Activated CD8-positive, alpha-beta memory T cell treated with anti-CD3 and anti-CD28 coated beads, Interleukin-2, amount 50 U/mL, for 1 hour (primary cell): ENCODE results near the gene MBTPS1.

Experiments used
- DNase-seq: peaks from one replicate; pipeline ENCODE4 v3.0.0-alpha.2; 2020; ENCODE audit errors: extremely low read depth

MBTPS1 gene

DNA sequence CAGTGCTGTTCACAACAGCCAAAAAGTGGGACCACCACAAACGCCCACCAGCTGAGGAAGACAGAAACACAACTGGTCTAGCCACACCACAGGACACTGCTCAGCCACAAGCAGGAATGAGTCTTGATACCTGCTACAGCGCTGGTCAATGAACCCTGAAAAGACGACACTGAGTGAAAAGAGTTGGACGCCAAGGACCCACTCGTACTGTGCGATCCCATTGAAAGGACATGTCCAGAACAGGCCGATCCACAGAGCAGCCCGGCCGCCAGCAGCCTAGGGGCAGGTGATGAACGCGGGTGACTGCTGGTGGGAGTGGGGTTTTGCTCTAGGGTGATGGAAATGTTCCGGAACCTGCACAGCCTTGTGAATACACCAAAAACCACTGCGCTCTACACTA is 63.5 kb downstream of the MBTPS1 start:
- no peak for DNase-seq

DNA sequence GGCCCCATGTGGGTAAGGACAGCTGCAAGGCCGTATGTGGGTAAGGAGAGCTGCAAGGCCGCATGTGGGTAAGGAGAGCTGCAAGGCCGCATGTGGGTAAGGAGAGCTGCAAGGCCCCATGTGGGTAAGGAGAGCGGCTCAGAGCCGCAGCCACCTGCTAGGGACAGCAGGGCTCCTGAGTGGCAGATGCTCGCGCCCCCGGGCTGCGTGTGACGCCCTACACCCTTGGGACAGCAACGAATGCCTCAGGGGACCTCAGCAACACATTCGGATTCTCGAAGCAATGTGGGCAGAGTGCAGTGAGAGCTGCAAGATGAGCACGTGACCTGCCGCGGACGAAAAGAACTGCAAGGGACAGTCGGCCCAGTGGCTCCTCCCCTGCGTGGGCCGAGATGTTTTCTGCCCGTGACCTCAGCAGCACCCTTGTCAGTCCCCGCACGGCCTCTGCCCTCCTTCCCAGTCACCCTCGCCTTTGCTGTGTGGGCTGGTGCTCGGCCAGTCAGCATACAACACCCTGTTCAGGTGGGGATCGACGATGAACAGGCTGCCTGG is 64.6 kb downstream of the MBTPS1 start:
- DNase-seq = no peak

DNA sequence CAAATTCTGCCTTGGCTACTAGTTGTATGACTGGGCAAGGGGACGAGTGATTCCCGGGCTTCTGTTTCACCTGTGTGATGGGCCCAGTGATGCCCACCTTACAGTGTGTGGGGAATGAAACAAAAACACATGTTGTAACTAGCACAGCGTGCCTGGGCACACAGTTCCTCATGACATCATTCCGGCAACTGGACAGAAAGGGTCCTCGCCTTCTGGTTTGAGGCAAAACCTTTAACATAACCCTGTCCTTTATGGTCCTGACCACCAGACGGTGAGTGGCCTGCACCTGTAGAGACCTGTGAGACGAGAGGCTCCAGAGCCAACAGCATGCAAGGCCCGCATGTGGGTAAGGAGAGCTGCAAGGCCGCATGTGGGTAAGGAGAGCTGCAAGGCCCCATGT is 66.4 kb downstream of the MBTPS1 start:
- no peak for DNase-seq

DNA sequence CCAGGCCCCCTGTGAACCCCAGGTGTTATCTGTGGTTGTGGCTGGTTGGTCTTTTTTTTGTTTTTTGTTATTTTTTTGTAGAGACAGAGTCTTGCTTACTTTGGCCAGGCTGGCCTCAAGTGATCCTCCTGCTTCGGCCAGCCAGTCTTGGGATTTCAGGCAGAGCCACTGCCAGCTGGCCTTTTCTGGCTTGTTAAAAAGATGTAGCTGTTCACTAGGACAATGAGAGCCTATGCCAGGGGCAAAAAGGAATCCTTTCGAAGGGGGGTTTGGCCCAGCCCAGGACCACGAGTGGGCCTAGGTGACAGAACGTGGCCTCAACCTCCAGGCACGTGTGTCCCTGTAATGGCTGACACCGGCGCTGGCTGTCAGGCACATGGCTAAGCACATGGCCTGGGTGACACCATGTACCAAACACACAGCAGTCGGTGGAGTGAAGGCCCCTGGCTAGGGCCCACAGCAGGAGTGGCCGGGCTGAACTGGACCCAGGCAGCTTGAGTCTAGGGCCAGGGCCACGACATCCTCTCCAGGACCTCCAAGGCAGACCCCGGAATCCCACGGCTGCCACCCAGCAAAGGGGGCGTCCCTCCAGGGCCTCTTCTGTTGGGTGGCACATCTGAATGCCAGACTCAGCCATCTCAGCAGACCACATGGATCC is 67.2 kb downstream of the MBTPS1 start:
- DNase-seq = no peak

DNA sequence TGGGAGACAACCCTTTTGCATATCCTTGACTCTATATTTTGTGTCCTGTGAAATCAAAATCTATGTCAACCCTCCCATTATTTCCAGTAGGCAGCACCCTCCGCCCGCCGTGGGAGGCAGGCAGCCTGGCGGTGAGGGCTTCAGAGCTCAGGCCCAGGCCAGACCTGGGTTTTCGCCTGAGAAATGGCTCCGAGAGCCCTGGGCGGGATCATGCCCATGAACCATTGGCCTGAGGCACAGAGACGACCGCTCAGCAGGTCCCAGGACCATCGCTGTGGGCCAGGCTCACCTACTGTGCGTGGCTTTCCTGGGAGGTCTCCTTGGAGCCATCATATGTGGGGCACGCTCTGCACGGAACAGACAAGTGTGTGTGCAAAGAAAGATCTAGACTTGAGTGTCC is 67.9 kb downstream of the MBTPS1 start:
- DNase-seq = no peak

DNA sequence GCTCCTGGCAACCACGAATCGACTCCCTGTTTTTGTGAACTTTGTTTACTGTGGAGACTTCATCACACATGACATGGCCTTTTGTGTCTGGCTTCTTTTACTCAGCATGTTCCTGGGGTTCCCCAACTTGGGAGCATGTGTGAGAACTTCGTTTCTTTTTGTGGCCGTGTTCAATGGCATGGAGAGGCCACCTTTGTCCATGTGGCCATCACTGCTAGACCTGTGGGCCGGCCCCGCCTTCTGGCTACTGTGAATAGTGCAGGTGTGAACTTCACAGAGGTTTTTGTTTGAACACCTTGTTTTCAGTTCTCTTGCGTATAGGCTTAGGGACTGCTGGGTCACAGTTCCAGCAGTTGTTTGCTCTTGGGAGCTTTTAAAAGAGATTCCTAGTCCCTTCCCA is 68.5 kb downstream of the MBTPS1 start:
- no peak for DNase-seq

DNA sequence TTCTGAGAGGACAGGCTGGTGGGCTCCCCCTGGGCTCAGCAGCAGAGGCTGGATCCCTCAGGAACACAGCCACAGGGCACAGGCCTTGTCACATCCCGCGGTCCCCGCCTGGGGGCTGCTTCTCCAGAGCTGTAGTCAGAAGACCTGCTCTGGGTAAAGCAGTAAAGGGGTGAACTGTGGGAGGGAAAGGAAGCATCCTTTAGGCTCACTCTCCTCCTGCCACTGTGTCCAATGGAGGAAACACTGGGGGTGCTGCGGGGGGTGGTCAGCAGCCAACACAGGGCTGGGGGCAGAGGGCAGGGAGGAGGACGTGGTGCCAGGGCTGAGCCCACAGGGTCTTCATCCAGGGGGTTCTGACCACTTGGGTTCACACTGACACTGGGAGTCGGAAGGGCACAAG is 69.1 kb downstream of the MBTPS1 start:
- DNase-seq = no peak

DNA sequence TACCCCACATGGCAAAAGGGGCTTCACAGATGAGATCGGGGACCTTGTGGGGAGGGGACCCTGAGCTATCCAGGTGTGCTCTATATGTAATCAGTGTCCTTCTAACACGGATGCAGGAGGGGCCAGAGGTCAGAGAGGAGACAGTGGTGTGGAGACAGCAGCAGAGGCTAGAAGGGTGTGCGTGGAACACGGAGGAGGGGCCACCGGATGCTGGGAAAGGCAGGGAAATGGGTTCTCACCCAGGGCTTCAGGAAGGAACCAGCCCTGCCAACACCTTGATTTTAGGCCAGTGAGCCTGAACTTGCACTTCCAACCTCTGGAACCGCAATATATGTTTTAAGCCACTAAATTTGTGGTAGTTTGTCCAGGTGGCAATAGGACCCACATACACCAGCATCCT is 69.5 kb downstream of the MBTPS1 start:
- DNase-seq = no peak

DNA sequence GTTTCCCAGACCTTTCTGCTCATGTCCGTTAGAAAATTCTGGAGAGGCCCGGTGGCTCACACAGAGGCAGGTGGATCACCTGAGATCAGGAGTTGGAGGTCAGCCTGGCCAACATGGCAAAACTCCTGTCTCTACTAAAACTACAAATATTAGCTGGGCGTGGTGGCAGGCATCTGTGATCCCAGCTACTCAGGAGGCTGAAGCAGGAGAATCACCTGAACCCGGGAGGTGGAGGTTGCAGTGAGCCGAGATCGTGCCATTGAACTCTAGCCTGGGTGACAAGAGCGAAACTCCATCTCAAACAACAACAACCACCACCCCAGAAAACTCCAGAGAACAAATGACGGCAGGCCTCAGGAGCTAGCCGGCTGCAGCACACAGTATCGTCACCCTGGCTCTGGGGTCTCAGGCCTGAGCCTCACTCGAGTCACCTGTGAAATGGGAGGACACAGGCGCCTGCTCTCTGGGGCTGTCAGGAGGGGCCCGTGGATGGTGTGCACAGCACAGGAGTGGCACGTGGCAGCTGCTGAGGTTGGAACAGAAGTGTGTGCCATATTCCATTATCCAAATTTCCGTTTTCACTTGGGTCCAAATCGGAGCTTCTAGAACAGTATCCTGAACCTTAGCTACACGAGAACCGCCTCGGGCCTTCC is 70.8 kb downstream of the MBTPS1 start:
- DNase-seq = no peak

DNA sequence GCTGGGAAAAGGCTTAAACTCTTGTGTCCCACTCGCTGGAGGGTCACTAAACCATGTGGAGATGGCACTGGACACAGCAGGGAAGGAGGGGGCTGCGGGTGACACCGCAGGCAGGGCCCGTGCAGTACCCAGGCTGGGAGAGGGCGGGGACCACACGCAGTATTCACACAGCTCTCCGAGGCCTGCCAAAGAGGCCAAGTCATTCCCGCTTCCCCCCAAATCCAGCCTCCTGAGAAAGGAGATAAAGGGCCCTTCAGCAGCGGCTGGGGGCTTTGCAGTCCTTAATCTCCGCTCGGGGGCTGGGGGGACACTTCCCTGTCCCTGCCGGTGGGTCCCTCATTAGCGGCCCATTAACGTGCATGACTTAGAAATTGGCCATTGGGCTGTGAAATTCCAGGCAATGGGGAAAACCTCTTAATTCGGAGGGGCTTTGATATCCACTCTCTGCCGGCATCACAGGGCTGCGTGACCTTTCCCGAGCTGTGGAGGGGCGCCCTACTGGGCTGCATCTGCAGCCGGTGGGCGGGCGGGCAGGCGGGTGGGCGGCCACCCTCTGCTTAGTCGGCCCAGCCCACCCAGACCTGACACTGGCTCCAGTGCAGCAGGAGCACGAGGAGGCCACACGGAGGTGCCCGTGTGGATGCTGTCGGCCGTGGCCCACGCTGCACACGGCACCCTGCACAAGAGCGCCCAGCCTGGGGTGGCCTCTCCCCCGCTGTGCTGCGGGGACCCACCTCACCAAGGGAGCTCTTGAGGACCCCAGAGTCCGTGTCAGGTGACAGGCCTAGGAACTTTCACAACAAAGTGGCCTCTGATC is 71.5 kb downstream of the MBTPS1 start:
- no peak for DNase-seq

DNA sequence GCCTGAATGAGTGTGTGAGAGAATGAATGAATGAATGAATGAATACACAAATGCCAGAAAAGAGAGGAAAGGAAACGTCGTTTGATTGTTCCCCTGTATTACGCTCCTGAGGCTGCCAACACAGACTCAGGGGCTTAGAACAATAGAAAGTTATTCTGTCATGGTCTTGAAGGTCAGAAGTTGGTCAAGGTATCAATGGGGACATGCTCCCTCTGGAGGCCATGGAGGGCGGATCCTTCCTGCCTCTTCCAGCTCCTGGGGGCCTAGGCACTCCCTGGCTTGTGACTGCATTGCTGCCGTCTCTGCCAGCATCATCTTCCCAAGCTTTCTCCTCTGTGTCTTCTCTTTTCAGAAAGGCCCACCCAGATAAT is 72.6 kb downstream of the MBTPS1 start:
- no peak for DNase-seq

DNA sequence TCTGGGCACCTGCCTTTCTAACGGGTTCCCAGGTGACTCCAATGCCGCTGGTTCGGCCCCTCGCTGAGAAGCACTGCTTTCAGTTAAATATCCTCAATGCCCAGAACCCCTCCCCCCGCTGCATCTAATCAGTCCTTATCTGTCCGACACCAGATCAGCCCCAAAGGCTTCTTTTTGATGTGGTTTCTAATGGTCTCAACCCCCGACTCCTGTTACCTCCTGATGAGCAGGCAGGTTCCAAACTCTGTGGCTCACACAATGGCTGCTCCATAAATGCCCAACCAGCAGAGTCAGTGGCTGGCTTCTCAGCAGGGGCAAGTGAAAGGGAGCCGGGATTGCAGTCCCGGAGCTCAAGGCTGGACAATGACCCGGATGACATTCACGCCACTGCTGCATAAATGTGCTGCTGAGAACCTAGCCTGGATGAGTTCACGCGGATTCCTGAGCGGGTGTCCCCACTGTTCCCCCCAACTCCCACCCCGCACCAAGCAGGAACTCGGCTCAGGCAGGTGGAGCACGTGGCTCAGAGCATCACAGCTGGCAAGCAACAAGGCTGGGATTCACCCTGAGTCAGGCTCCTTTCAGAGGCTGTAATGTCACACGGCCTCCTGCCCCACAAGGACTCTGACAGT is 73.1 kb downstream of the MBTPS1 start:
- no peak for DNase-seq

DNA sequence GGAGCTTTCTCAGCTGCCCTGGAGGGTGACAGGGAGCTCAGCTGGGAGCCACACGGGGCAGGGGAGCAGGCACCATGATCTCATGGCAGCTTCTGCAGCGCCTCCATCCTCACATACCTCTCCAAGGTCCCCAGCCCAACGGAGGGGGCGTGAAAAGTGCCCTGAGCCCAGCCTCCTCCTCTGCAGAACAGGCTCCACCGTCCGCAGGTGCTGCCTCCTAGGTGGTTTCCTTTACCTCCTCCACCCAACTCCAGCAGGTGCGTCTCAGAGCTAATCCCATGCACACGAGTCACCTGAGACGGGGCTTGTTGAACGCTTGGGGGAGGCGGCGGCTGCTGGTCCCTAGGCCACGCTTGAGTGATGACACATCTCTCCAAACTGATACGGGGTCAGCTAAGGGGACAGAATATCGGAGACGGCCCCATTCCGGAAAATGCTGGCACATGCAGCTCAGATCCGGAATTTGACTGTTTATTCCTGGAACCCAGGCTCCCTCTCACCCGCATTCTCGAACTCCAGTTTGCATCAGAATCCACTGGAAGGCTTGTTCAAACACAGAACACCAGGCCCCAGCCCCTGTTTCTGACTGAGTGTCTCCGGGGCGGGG is 73.8 kb downstream of the MBTPS1 start:
- no peak for DNase-seq

DNA sequence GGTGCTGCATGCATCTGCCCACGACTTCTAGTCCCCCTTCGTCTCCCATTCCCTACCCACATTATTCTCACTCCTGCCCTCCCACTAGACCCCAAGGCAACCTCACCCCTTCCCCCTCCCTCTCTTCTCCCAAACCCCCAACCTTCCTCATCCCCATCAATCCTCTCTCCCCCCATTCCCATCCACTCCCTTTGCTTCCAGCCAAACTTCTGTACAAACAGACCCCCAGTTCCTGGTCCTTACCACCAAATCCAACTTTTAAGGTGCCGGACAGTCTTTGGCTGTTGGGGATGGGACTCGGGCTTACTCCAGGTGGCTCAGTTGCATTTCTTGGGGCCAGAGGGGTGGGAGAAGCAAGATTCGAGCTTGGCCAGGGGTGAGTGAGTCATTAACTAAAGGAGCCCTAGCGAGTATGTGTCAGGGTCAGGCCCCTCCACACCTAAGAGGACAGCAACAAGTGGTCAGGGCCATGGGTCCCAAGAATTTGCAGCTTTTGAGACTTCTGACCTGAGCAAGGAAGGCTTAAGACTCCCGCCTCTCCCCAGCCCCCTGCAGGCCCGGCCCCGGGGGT is 74.3 kb downstream of the MBTPS1 start, which contains the start of gene SLC38A8:
TSS of gene SLC38A8 (minus strand) at position 488 of the 571 bp plus-strand sequence. CDS start 638 bp downstream, outside the sequence.
- no peak for DNase-seq

DNA sequence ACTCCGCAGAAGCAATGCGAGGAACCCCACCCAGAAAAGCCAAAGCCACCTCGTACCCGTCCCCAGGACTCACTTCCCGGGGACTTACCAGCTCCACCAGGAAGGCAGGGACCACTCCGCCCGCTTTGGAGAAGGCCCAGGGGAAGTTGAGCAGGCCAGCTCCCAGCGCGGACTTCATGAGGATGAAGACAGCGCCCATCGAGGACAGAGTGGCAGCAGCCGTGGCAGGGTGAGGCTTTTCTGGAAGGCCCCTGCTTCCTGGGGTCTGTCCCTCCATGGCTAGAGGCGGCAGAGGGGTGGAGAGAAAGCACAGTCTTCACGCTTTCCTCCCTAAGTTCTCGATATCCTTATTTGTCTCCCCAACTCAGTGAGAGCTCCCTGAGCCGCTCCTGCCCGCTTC is 74.9 kb downstream of the MBTPS1 start:
- no peak for DNase-seq

DNA sequence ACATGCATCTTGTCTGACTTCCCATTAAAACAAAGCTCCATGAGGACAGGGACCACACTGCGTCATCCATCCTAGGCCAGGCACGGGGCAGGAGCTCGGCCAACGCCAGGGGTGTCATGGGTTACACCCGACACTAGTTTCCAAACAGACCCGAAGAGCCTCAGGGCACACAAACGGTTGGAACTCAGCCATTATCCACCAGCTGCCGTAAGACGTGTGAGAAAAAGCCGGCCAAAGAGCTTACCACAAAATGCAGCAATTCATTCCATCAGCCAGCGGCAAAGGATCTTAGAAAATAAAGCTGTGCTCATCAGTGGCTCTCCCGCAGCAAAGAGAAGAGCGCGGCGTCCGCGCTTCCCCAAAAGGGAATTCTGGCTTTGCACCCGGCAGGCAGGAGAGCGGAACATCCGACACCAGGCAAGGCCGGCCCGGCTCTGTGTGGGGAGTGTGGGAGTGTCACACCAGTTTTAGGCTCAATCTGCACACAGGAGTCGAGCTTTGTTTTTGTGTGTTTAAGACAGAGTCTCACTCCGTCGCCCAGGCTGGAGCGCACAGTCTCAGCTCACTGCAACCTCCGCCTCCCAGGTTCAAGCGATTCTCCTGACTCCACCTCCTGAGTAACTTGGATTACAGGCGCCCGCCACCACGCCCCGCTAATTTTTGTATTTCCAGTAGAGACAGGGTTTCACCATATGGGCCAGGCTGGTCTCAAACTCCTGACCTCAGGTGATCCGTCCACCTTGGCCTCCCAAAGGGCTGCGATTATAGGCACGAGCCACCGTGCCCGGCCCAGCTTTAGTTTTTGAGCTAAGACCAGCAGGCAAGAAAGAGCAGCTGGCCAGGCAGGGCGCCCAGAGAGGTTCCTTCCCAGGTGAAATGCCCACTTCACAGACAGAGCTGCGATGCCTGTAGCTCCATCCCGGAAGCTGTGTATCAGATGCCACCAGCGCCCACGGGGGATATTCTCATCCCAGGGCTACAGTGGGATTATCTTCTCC is 75.6 kb downstream of the MBTPS1 start:
- DNase-seq = no peak

DNA sequence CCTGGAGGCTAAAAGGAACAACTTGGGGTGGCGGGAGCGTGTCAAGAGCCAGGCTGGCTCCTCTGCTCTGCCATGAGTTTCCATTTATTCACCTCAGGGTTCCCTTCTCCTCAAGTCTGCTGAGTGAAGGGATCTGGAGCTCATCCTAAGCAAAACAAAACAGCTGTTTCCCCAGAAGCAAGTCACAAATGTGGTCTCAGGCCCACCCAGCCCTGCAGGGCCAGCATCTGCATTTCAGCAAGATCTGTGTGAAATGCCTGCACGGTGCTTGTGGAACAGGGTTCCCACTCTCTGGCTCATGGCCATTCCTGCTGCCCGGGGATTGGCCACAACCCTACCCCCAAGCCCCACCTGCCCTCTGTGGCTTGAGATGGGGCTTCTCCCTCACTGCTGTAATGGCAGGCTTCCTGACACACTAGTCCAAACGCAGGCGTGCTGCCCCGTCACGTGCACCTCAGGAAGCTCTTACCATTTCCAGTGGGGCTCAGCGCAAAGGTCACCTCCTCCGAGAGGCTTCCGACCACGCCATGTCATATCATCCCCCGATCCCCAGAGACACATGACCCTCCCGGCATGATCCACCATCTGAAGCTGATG is 76.4 kb downstream of the MBTPS1 start:
- no peak for DNase-seq

DNA sequence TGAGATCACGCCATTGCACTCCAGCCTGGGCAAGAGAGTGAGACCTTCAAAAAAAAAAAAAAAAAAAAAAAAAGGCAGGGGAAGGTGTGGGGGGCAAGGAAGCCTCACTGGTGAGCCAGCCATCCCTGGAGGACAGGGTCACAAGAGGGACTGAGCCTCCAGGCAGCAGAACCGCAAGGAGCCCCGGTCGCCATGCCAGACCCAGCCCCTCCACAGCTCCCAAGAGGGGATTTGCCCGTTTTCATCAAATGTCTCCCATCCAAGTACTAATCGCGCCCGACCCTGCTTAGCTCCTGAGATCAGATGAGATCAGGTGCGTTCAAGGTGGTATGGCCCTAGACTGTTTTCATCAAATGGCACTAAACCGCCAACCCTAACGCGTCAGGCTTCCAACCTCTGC is 77.0 kb downstream of the MBTPS1 start:
- no peak for DNase-seq

DNA sequence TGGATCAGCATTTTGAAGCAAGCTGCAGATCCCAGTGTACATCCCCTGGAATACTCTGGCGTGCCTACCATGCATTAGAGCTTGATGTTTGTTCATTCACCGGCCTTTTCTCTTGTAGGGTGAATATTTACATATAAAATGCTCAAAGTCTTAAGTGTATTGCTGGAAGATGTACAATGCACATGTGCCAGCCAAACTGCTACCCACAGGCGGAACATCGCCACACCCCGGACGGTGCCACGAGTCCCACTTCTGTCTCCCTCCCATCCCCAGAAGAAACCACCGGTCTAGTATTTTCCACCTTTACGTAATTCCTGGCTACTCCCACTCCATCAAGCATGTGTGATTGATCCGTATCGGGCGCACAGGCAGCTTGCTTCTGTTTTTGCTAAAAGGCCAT is 78.3 kb downstream of the MBTPS1 start:
- no peak for DNase-seq

DNA sequence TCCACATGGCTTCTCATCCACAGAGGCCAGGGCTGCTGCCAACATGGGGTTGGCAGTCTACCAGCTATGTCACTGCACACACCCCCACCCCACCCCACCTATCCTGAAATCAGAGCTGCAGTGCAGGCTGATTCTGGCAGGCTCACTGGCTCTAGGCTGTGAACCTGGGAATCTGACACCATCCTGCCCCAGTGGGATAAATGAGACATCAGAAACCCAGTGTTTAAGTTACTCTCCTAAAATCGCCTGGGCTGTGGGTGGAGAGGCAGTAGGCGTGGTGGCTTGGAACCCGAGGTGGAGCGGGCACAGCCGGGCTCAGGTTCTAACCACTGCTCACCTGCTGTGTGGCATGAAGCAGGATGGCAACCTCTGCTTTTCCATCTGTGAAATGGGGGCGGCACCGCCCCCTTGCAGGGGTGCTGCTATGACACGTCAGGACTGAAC is 79.7 kb downstream of the MBTPS1 start:
- no peak for DNase-seq
